SK-N-MC (cell line): Measurements from ENCODE around the gene PARK7.
A peak's percentile ranks its signal among the peaks of the same experiment; 100 is the strongest.
"Not testable (repeated sequence)": the region's sequence is repeated elsewhere in the genome, so short reads cannot be mapped to it uniquely, and the experiment has no call there.

Source experiments
- DNase-seq: peaks from one replicate; pipeline ENCODE4 v3.0.0-alpha.2; 2011; ENCODE audit warnings: low read depth, low spot score
- H3K27ac ChIP-seq: fragments of 200-600 bp; sonication (generic); 2 replicates; pipeline ENCODE4 v1.5.1; 2016; ENCODE audit warnings: mixed run types
- H3K36me3 ChIP-seq: fragments of 200-600 bp; sonication (generic); 2 replicates; pipeline ENCODE4 v1.6.1; 2017; ENCODE audit warnings: antibody characterized with exemption, low read length, mixed read lengths; ENCODE audit not compliant: insufficient read depth
- H3K4me3 ChIP-seq: fragments of 200-600 bp; sonication (generic); 2 replicates; pipeline ENCODE4 v1.5.1; 2016
- H3K9ac ChIP-seq: fragments of 200-600 bp; sonication (generic); 2 replicates; pipeline ENCODE4 v1.8.0; 2017; ENCODE audit warnings: mixed run types, mixed read lengths; ENCODE audit not compliant: insufficient read length
- H3K9me3 ChIP-seq: fragments of 200-600 bp; sonication (generic); 2 replicates; pipeline ENCODE4 v1.6.1; 2017; ENCODE audit warnings: low read depth, mild to moderate bottlenecking, antibody characterized with exemption, low read length, moderate library complexity, mixed read lengths
- EZH2 ChIP-seq: fragments of 200-600 bp; sonication (generic); IDR thresholded peaks from one replicate; pipeline ENCODE4 v1.6.1; 2017; ENCODE audit warnings: antibody characterized with exemption
- FOXP2 ChIP-seq: optimal IDR thresholded peaks from 2 replicates; pipeline ENCODE3; 2011; ENCODE audit warnings: mild to moderate bottlenecking, moderate library complexity; ENCODE audit not compliant: insufficient read depth; ENCODE audit errors: extremely low read length, control extremely low read depth
- POLR2AphosphoS5 ChIP-seq: IDR thresholded peaks from 2 replicates; pipeline ENCODE4 v1.6.1; 2012; ENCODE audit warnings: mild to moderate bottlenecking, low read depth, low read length, borderline replicate concordance

PARK7 gene

GRCh38 chr1:7960867-7961215 lies 670 bp upstream of the PARK7 start:
- DNase-seq: no peak
- H3K27ac ChIP-seq: peak overlapping the region; percentile 83

GRCh38 chr1:7962014-7962335 lies 464 bp downstream of the PARK7 start:
- Histone ChIP-seq H3K36me3 (peaks cover 41% of the 10 kb centered on the region), H3K9me3 (no peaks in the 10 kb centered on the region), H3K4me3 (peak overlapping the region; percentile 96), H3K27ac (peak overlapping the region; percentile 58; the same call in 1 of the 2 replicates), H3K9ac (peak overlapping the region; percentile 98)
- TF ChIP-seq FOXP2 (no peak), EZH2 (no peak), POLR2AphosphoS5 (no peak)
- no peak for DNase-seq

More at GRCh38 chr1:7960867-7961215, 670 bp upstream of the PARK7 start:
- Histone ChIP-seq H3K9ac (peak overlapping the region; percentile 97), H3K36me3 (peaks cover 30% of the 10 kb centered on the region), H3K4me3 (peak overlapping the region; percentile 96), H3K9me3 (no peaks in the 10 kb centered on the region)
- TF ChIP-seq POLR2AphosphoS5: no peak
- TF ChIP-seq EZH2: no peak
- no peak for TF ChIP-seq FOXP2

- DNase-seq: no peak
- Histone ChIP-seq H3K27ac (no peak overlapping the region), H3K9me3 (no peaks in the 10 kb centered on the region), H3K36me3 (peaks cover 49% of the 10 kb centered on the region), H3K9ac (peak overlapping the region; percentile 98), H3K4me3 (peak overlapping the region; percentile 96)
- no peak for TF ChIP-seq EZH2
- no peak for TF ChIP-seq FOXP2
- no peak for TF ChIP-seq POLR2AphosphoS5
Observed at GRCh38 chr1:7962636-7963377, 1.3 kb downstream of the PARK7 start.

GRCh38 chr1:7963378-7963730 lies 1.8 kb downstream of the PARK7 start:
- peaks cover 49% of the 10 kb centered on the region for H3K36me3 ChIP-seq
- not testable (repeated sequence) for H3K9ac ChIP-seq, H3K4me3 ChIP-seq, DNase-seq, H3K9me3 ChIP-seq, H3K27ac ChIP-seq

- H3K9ac ChIP-seq, DNase-seq, H3K9me3 ChIP-seq, H3K27ac ChIP-seq, H3K4me3 ChIP-seq: not testable (repeated sequence)
- H3K36me3 ChIP-seq: peaks cover 54% of the 10 kb centered on the region
Observed at GRCh38 chr1:7963841-7964240, 2.3 kb downstream of the PARK7 start.

GRCh38 chr1:7964476-7964875 lies 3.0 kb downstream of the PARK7 start:
- H3K9me3 ChIP-seq: no peaks in the 10 kb centered on the region
- peaks cover 60% of the 10 kb centered on the region for H3K36me3 ChIP-seq
- H3K9ac ChIP-seq: no peak overlapping the region
- TF ChIP-seq EZH2: no peak
- TF ChIP-seq FOXP2: no peak
- TF ChIP-seq POLR2AphosphoS5: no peak
- no peak overlapping the region for H3K27ac ChIP-seq
- DNase-seq: no peak
- no peak overlapping the region for H3K4me3 ChIP-seq

- no peak for DNase-seq
- Histone ChIP-seq H3K9ac (no peak overlapping the region), H3K36me3 (peaks cover 85% of the 10 kb centered on the region), H3K27ac (no peak overlapping the region), H3K9me3 (no peaks in the 10 kb centered on the region), H3K4me3 (no peak overlapping the region)
- TF ChIP-seq POLR2AphosphoS5: no peak
- TF ChIP-seq EZH2: no peak
- TF ChIP-seq FOXP2: no peak
Observed at GRCh38 chr1:7967196-7967595, 5.7 kb downstream of the PARK7 start.

- no peak for DNase-seq
- TF ChIP-seq FOXP2 (no peak), POLR2AphosphoS5 (no peak), EZH2 (no peak)
- no peak overlapping the region for H3K27ac ChIP-seq
- no peaks in the 10 kb centered on the region for H3K9me3 ChIP-seq
- H3K4me3 ChIP-seq: no peak overlapping the region
- H3K36me3 ChIP-seq: peaks cover 90% of the 10 kb centered on the region
- H3K9ac ChIP-seq: no peak overlapping the region
Observed at GRCh38 chr1:7967651-7968050, 6.1 kb downstream of the PARK7 start.

- Histone ChIP-seq H3K36me3 (peaks cover 72% of the 10 kb centered on the region), H3K27ac (no peak overlapping the region), H3K4me3 (no peak overlapping the region), H3K9me3 (no peaks in the 10 kb centered on the region), H3K9ac (no peak overlapping the region)
- TF ChIP-seq FOXP2 (no peak), POLR2AphosphoS5 (no peak), EZH2 (no peak)
- DNase-seq: no peak
Observed at GRCh38 chr1:7970246-7970645, 8.7 kb downstream of the PARK7 start.
